T-helper 2 cell treated with Interferon-gamma antibody and Interleukin-4, amounts not matched to agents 5 μg/mL and 100 μg/mL, for 36 hours (primary cell): ENCODE data around the gene TBXT.

ENCODE experiments used
- DNase-seq: peaks from one replicate; pipeline ENCODE4 v3.0.0; 2021; ENCODE audit warnings: low spot score
- H3K27ac Mint-ChIP-seq: one replicate; pipeline ENCODE4 v1.8.0; 2021; ENCODE audit warnings: mild to moderate bottlenecking, mixed read lengths
- H3K27me3 Mint-ChIP-seq: one replicate; pipeline ENCODE4 v1.8.0; 2021; ENCODE audit warnings: low read depth, mixed read lengths
- H3K36me3 Mint-ChIP-seq: one replicate; pipeline ENCODE4 v1.8.0; 2021; ENCODE audit warnings: low read depth, mixed read lengths
- H3K4me1 Mint-ChIP-seq: one replicate; pipeline ENCODE4 v1.8.0; 2021; ENCODE audit warnings: low read depth, mixed read lengths
- H3K4me3 Mint-ChIP-seq: one replicate; pipeline ENCODE4 v1.8.0; 2022; ENCODE audit warnings: mild to moderate bottlenecking, moderate library complexity, mixed read lengths
- H3K9me3 Mint-ChIP-seq: one replicate; pipeline ENCODE4 v1.8.0; 2021; ENCODE audit warnings: mixed read lengths

TBXT gene

GRCh38 chr6:166115609-166116008, 52.0 kb downstream of the TBXT start:
- H3K27me3 Mint-ChIP-seq: no peaks in the 10 kb centered on the region
- DNase-seq: no peak
- H3K27ac Mint-ChIP-seq: no peak overlapping the region
- H3K36me3 Mint-ChIP-seq: no peaks in the 10 kb centered on the region
- no peak overlapping the region for H3K4me3 Mint-ChIP-seq
- H3K9me3 Mint-ChIP-seq: peaks cover 6% of the 10 kb centered on the region
- no peaks in the 10 kb centered on the region for H3K4me1 Mint-ChIP-seq

- DNase-seq: no peak
- H3K27ac Mint-ChIP-seq: no peak overlapping the region
- H3K27me3 Mint-ChIP-seq: peaks cover 3% of the 10 kb centered on the region
- H3K4me3 Mint-ChIP-seq: no peak overlapping the region
- peaks cover 6% of the 10 kb centered on the region for H3K9me3 Mint-ChIP-seq
- no peaks in the 10 kb centered on the region for H3K36me3 Mint-ChIP-seq
- no peaks in the 10 kb centered on the region for H3K4me1 Mint-ChIP-seq
These were observed 55.1 kb downstream of the TBXT start for GRCh38 chr6:166112580-166112979.

GRCh38 chr6:166109608-166110007, 58.0 kb downstream of the TBXT start:
- Mint-ChIP-seq H3K4me3 (no peak overlapping the region), H3K9me3 (no peaks in the 10 kb centered on the region), H3K27ac (no peak overlapping the region), H3K27me3 (peaks cover 3% of the 10 kb centered on the region), H3K36me3 (no peaks in the 10 kb centered on the region), H3K4me1 (no peaks in the 10 kb centered on the region)
- DNase-seq: no peak
